HL-60 (cell line): ENCODE results near the gene CALCA.

Source experiments
- DNase-seq, 2 experiments: peaks; one replicate each; pipeline ENCODE4 v3.0.0-alpha.2; 2010 to 2020; ENCODE audit warnings: low read depth in 1 of 2, low spot score in 1 of 2
- H3K27ac ChIP-seq: fragments of 250-450 bp; sonication (Bioruptor Pico); replicated peaks from 2 replicates; pipeline ENCODE4 v1.5.1; 2020; ENCODE audit warnings: mild to moderate bottlenecking, moderate library complexity
- H3K27me3 ChIP-seq: fragments of 250-450 bp; sonication (Bioruptor Pico); 2 replicates; pipeline ENCODE4 v1.5.1; 2021; ENCODE audit warnings: mild to moderate bottlenecking, moderate library complexity; ENCODE audit not compliant: insufficient read depth, poor library complexity, severe bottlenecking
- H3K4me3 ChIP-seq: replicated peaks from 2 replicates; pipeline ENCODE4 v1.5.1; 2011; ENCODE audit warnings: mild to moderate bottlenecking, control low read depth, low read length; ENCODE audit not compliant: insufficient read depth
- CTCF ChIP-seq: IDR thresholded peaks from one replicate; pipeline ENCODE4 v1.5.1; 2011; ENCODE audit warnings: low read length, control low read depth, inconsistent platforms; ENCODE audit not compliant: insufficient read depth
- GABPA ChIP-seq: IDR thresholded peaks from 2 replicates; pipeline ENCODE4 v1.6.1; 2012; ENCODE audit warnings: low read depth
- POLR2AphosphoS5 ChIP-seq: IDR thresholded peaks from 2 replicates; pipeline ENCODE4 v1.6.1; 2012; ENCODE audit warnings: low read depth
- REST ChIP-seq: IDR thresholded peaks from 2 replicates; pipeline ENCODE4 v1.6.1; 2012; ENCODE audit warnings: low read depth; ENCODE audit not compliant: insufficient replicate concordance
- SPI1 ChIP-seq: IDR thresholded peaks from 2 replicates; pipeline ENCODE4 v1.6.1; 2012; ENCODE audit warnings: low read depth, mild to moderate bottlenecking, borderline replicate concordance

Gene CALCA

GRCh38 chr11:14969901-14970323 lies 2.2 kb downstream of the CALCA start:
- peak; percentile 8 to 54 for DNase-seq
- Histone ChIP-seq H3K27ac (no peak overlapping the region), H3K4me3 (no peak overlapping the region), H3K27me3 (peaks cover 32% of the 10 kb centered on the region)
- peak; percentile 33 for TF ChIP-seq CTCF
- no peak for TF ChIP-seq GABPA
- no peak for TF ChIP-seq REST

GRCh38 chr11:14967581-14968243 lies 4.4 kb downstream of the CALCA start:
- Histone ChIP-seq H3K27ac (no peak overlapping the region), H3K4me3 (no peak overlapping the region), H3K27me3 (peaks cover 10% of the 10 kb centered on the region)
- TF ChIP-seq CTCF (no peak), SPI1 (no peak), GABPA (no peak), POLR2AphosphoS5 (no peak), REST (no peak)
- no peak for DNase-seq

GRCh38 chr11:14956111-14956510 lies 16.0 kb downstream of the CALCA start:
- Histone ChIP-seq H3K27ac (no peak overlapping the region), H3K4me3 (no peak overlapping the region), H3K27me3 (no peaks in the 10 kb centered on the region)
- no peak for DNase-seq
- no peak for TF ChIP-seq POLR2AphosphoS5
- no peak for TF ChIP-seq SPI1
- TF ChIP-seq CTCF = no peak
- no peak for TF ChIP-seq GABPA
- no peak for TF ChIP-seq REST
